Mesendoderm (in vitro differentiated cells): Measurements from ENCODE around the gene FLNB. TPM values are rescaled to one million over a fixed set of nuclear protein-coding genes. Genes with fewer than 3 reads are reported as not detected.

ENCODE experiments used
- DNase-seq: peaks from one replicate; pipeline ENCODE4 v3.0.0; 2013
- H2AK5ac ChIP-seq: 2 replicates; pipeline ENCODE4 v1.6.1; 2013; ENCODE audit warnings: low read length, inconsistent platforms
- H2BK120ac ChIP-seq: 2 replicates; pipeline ENCODE4 v1.6.1; 2013; ENCODE audit warnings: low read depth, mild to moderate bottlenecking, low read length, moderate library complexity, mixed read lengths
- H2BK15ac ChIP-seq: replicated peaks from 2 replicates; pipeline ENCODE4 v1.6.1; 2013; ENCODE audit warnings: low read depth, mild to moderate bottlenecking, moderate library complexity
- H2BK5ac ChIP-seq: 2 replicates; pipeline ENCODE4 v1.6.1; 2013; ENCODE audit warnings: low read length, inconsistent platforms
- H3K18ac ChIP-seq: 2 replicates; pipeline ENCODE4 v1.6.1; 2013; ENCODE audit warnings: mild to moderate bottlenecking, low read length, mixed read lengths
- H3K23ac ChIP-seq: one replicate; pipeline ENCODE4 v1.6.1; 2013; ENCODE audit warnings: low read length
- H3K27ac ChIP-seq: 2 replicates; pipeline ENCODE4 v1.5.1; 2013; ENCODE audit warnings: low read depth, mild to moderate bottlenecking, inconsistent platforms, low read length, moderate library complexity
- H3K27me3 ChIP-seq: 2 replicates; pipeline ENCODE4 v1.6.1; 2013; ENCODE audit warnings: low read length, control low read depth, mild to moderate bottlenecking, inconsistent platforms; ENCODE audit not compliant: insufficient read depth, poor library complexity
- H3K36me3 ChIP-seq: 2 replicates; pipeline ENCODE4 v1.6.1; 2013; ENCODE audit warnings: low read length, inconsistent platforms; ENCODE audit not compliant: control insufficient read depth, insufficient read depth
- H3K4ac ChIP-seq: one replicate; pipeline ENCODE4 v1.6.1; 2013; ENCODE audit warnings: low read depth, mild to moderate bottlenecking, low read length, moderate library complexity
- H3K4me1 ChIP-seq: 2 replicates; pipeline ENCODE4 v1.6.1; 2013; ENCODE audit warnings: low read depth, low read length, inconsistent platforms; ENCODE audit not compliant: control insufficient read depth
- H3K4me2 ChIP-seq: 2 replicates; pipeline ENCODE4 v1.6.1; 2013; ENCODE audit warnings: low read length
- H3K4me3 ChIP-seq: 2 replicates; pipeline ENCODE4 v1.5.1; 2013; ENCODE audit warnings: mild to moderate bottlenecking, low read length
- H3K56ac ChIP-seq: one replicate; pipeline ENCODE4 v1.6.1; 2013; ENCODE audit warnings: low read length
- H3K79me1 ChIP-seq: 2 replicates; pipeline ENCODE4 v1.6.1; 2013; ENCODE audit warnings: low read length, inconsistent platforms
- H3K79me2 ChIP-seq: 2 replicates; pipeline ENCODE4 v1.6.1; 2013; ENCODE audit warnings: mild to moderate bottlenecking, low read length; ENCODE audit not compliant: control insufficient read depth, insufficient read depth
- H3K9ac ChIP-seq: 2 replicates; pipeline ENCODE4 v1.6.1; 2013; ENCODE audit warnings: low read length, inconsistent platforms
- H4K5ac ChIP-seq: one replicate; pipeline ENCODE4 v1.6.1; 2013; ENCODE audit warnings: low read length
- H4K8ac ChIP-seq: one replicate; pipeline ENCODE4 v1.6.1; 2013; ENCODE audit warnings: low read depth, mild to moderate bottlenecking, control low read depth, low read length, moderate library complexity
- WGBS: extraction: QIAGEN DNeasy Blood & Tissue Kit; methylation state at CpG from one replicate; pipeline ENCODE4 v1.1.7; 2013; ENCODE audit warnings: low lambda C conversion rate, missing lambda C conversion rate; ENCODE audit not compliant: insufficient coverage; ENCODE audit errors: extremely low coverage; 5-methylcytosine and 5-hydroxymethylcytosine counted together
- polyA plus RNA-seq, 2 experiments: library from polyadenylated mRNA; stranded (reverse); fragments of 200-250 nt; gene quantifications; one replicate each; pipeline ENCODE4 v1.2.3, GENCODE V29; 2013

Gene FLNB, protein sequence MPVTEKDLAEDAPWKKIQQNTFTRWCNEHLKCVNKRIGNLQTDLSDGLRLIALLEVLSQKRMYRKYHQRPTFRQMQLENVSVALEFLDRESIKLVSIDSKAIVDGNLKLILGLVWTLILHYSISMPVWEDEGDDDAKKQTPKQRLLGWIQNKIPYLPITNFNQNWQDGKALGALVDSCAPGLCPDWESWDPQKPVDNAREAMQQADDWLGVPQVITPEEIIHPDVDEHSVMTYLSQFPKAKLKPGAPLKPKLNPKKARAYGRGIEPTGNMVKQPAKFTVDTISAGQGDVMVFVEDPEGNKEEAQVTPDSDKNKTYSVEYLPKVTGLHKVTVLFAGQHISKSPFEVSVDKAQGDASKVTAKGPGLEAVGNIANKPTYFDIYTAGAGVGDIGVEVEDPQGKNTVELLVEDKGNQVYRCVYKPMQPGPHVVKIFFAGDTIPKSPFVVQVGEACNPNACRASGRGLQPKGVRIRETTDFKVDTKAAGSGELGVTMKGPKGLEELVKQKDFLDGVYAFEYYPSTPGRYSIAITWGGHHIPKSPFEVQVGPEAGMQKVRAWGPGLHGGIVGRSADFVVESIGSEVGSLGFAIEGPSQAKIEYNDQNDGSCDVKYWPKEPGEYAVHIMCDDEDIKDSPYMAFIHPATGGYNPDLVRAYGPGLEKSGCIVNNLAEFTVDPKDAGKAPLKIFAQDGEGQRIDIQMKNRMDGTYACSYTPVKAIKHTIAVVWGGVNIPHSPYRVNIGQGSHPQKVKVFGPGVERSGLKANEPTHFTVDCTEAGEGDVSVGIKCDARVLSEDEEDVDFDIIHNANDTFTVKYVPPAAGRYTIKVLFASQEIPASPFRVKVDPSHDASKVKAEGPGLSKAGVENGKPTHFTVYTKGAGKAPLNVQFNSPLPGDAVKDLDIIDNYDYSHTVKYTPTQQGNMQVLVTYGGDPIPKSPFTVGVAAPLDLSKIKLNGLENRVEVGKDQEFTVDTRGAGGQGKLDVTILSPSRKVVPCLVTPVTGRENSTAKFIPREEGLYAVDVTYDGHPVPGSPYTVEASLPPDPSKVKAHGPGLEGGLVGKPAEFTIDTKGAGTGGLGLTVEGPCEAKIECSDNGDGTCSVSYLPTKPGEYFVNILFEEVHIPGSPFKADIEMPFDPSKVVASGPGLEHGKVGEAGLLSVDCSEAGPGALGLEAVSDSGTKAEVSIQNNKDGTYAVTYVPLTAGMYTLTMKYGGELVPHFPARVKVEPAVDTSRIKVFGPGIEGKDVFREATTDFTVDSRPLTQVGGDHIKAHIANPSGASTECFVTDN (N-terminal part only)
- 26.8 TPM for polyA plus RNA-seq (2013, experiment 1 of 2)
- 26.5 TPM for polyA plus RNA-seq (2013, experiment 2 of 2)

DNA sequence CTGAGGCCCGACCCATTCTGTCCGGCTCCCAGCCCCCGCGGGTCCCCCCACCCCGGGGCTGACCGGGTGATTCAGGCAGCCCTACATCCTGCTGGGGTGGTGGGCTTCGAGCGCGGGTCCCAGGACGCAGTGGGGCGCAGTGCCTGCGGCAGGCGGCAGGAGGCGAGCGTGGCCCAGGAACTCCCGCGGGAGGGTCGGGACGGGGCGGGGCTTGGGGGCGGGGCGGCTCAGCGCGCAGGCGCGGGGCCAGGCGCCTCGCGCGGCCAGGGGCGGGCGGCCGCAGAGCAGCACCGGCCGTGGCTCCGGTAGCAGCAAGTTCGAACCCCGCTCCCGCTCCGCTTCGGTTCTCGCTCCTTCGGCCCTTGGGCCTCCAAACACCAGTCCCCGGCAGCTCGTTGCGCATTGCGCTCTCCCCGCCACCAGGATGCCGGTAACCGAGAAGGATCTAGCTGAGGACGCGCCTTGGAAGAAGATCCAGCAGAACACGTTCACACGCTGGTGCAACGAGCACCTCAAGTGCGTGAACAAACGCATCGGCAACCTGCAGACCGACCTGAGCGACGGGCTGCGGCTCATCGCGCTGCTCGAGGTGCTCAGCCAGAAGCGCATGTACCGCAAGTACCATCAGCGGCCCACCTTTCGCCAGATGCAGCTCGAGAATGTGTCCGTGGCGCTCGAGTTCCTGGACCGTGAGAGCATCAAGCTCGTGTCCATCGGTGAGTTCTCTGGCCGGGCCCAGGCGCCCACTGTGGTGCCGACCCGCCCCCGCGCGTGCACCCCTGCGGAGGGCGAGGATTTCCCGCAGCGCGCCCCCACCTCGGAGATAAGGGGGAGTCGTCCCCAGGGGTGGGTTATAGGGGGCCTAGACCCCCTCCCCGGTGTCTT is at the start of gene FLNB:
Gene FLNB (plus strand): TSS at position 282 of the 885 bp plus-strand sequence. CDS start 143 bp downstream, at position 425.
- H3K4me2 ChIP-seq, result peak within 1 kb of the TSS; percentile 90
- H3K4ac ChIP-seq, result no peak within 1 kb of the TSS
- H2AK5ac ChIP-seq, result peak within 1 kb of the TSS; percentile 77
- H3K18ac ChIP-seq, result peak within 1 kb of the TSS; percentile 56
- no peak within 1 kb of the TSS for H2BK15ac ChIP-seq
- peaks cover 14% of the 10 kb centered on the region for H3K79me1 ChIP-seq
- H2BK120ac ChIP-seq, result no peak within 1 kb of the TSS
- H3K36me3 ChIP-seq, result no peaks in the 10 kb centered on the region
- H3K27ac ChIP-seq, result no peak within 1 kb of the TSS
- WGBS, result no CpG with 5 or more reads among the region's 91 CpGs
- no peak within 1 kb of the TSS for H3K23ac ChIP-seq
- H3K9ac ChIP-seq, result peak within 1 kb of the TSS; percentile 97
- peaks cover 9% of the 10 kb centered on the region for H3K4me1 ChIP-seq
- H3K79me2 ChIP-seq, result peaks cover 45% of the 10 kb centered on the region
- peak within 1 kb of the TSS; percentile 99 for H3K56ac ChIP-seq
- H4K5ac ChIP-seq, result no peak within 1 kb of the TSS
- H2BK5ac ChIP-seq, result peak within 1 kb of the TSS; percentile 64
- no peak within 1 kb of the TSS for H4K8ac ChIP-seq
- H3K4me3 ChIP-seq, result peak within 1 kb of the TSS; percentile 94
- DNase-seq, result peak; percentile 80
- no peaks in the 10 kb centered on the region for H3K27me3 ChIP-seq

DNA sequence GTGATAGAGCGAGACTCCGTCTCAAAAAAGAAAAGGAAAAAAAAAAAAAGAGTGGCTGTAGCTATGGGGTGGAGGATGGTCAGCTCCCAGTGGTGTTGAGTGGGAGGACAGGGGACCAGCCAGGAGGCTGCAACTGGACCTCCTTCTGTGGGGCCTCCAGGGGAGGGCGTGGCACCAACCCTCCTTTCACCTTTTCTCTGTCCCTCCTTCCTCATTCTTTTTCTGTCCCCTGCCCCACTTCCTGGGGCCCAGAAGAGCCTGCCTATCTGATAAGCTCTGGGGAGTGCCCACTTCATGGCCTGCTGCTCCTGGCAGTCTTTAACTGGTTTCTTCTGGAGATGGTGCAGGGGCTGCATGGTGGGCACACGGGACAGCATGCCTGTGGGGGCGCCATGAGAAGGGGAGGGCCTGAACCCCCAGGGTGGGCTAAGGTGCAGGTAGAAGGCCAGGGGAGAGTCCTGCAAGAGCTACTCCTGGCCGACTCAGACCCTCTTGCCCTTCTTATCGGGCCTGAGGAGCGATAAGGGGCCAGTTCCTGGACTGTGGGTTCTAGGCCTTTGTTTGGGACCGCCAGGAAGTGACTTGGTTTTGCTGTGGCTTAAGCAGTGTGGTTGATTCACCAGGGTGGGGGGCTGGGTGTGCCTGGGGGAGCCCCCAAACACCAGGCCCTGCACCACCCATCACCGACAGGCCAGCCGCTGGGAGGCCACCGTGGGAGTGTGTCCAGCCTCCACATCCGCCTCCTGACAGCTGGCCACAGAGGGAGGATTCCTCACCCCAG is 49.4 kb upstream of the FLNB start:
- no peak for DNase-seq
- Histone ChIP-seq H2BK5ac (no peak overlapping the region), H3K27ac (no peak overlapping the region), H3K4me3 (no peak overlapping the region), H3K9ac (no peak overlapping the region), H3K4me1 (no peaks in the 10 kb centered on the region), H3K79me1 (no peaks in the 10 kb centered on the region), H3K18ac (peak overlapping the region; percentile 33), H2BK15ac (no peak overlapping the region), H3K56ac (peak overlapping the region; percentile 30), H4K8ac (no peak overlapping the region), H3K36me3 (no peaks in the 10 kb centered on the region), H4K5ac (no peak overlapping the region), H3K23ac (no peak overlapping the region), H2AK5ac (no peak overlapping the region), H3K4ac (no peak overlapping the region), H3K79me2 (no peaks in the 10 kb centered on the region), H3K4me2 (no peak overlapping the region), H2BK120ac (no peak overlapping the region), H3K27me3 (no peaks in the 10 kb centered on the region)
- WGBS, result no CpG with 5 or more reads among the region's 13 CpGs

GRCh38 chr3:57959423-57960173 is 48.6 kb upstream of the FLNB start:
- no CpG with 5 or more reads among the region's 19 CpGs for WGBS
- Histone ChIP-seq H3K18ac (no peak overlapping the region), H2BK5ac (no peak overlapping the region), H3K9ac (no peak overlapping the region), H3K79me1 (no peaks in the 10 kb centered on the region), H3K27ac (no peak overlapping the region), H2BK15ac (no peak overlapping the region), H3K36me3 (no peaks in the 10 kb centered on the region), H3K4ac (peak overlapping the region; percentile 56), H3K4me3 (no peak overlapping the region), H3K79me2 (no peaks in the 10 kb centered on the region), H3K4me1 (no peaks in the 10 kb centered on the region), H3K23ac (no peak overlapping the region), H3K56ac (no peak overlapping the region), H3K4me2 (no peak overlapping the region), H4K5ac (no peak overlapping the region), H4K8ac (no peak overlapping the region), H3K27me3 (no peaks in the 10 kb centered on the region), H2BK120ac (no peak overlapping the region), H2AK5ac (no peak overlapping the region)
- DNase-seq, result peak; percentile 37

GRCh38 chr3:57960174-57960505 is 48.1 kb upstream of the FLNB start:
- Histone ChIP-seq H3K79me2 (no peaks in the 10 kb centered on the region), H3K9ac (no peak overlapping the region), H2BK5ac (no peak overlapping the region), H4K5ac (no peak overlapping the region), H3K27me3 (no peaks in the 10 kb centered on the region), H4K8ac (no peak overlapping the region), H3K56ac (no peak overlapping the region), H3K27ac (no peak overlapping the region), H3K4ac (no peak overlapping the region), H3K79me1 (no peaks in the 10 kb centered on the region), H3K4me3 (no peak overlapping the region), H3K23ac (no peak overlapping the region), H2AK5ac (no peak overlapping the region), H3K4me2 (no peak overlapping the region), H3K18ac (no peak overlapping the region), H2BK15ac (no peak overlapping the region), H2BK120ac (no peak overlapping the region), H3K4me1 (no peaks in the 10 kb centered on the region), H3K36me3 (no peaks in the 10 kb centered on the region)
- WGBS, result no CpG with 5 or more reads among the region's 4 CpGs
- no peak for DNase-seq
